Amygdala (tissue), 56 donors: ENCODE results near the gene FOXJ2.
A peak's percentile ranks its signal among the peaks of the same experiment; 100 is the strongest.
"Not testable (repeated sequence)": the region's sequence is repeated elsewhere in the genome, so short reads cannot be mapped to it uniquely, and the experiment has no call there.

Experiments used
- DNase-seq, 56 donors: peaks; one replicate each; lab custom pipeline; 2025; lab: John Stamatoyannopoulos, UW

Gene FOXJ2

GRCh38 chr12:8057839-8058238 is 25.3 kb downstream of the FOXJ2 start:
- DNase-seq: no peak

GRCh38 chr12:8058506-8058905 is 26.0 kb downstream of the FOXJ2 start:
- DNase-seq: no peak

GRCh38 chr12:8064131-8064530 is 31.6 kb downstream of the FOXJ2 start:
- DNase-seq: no peak

DNA sequence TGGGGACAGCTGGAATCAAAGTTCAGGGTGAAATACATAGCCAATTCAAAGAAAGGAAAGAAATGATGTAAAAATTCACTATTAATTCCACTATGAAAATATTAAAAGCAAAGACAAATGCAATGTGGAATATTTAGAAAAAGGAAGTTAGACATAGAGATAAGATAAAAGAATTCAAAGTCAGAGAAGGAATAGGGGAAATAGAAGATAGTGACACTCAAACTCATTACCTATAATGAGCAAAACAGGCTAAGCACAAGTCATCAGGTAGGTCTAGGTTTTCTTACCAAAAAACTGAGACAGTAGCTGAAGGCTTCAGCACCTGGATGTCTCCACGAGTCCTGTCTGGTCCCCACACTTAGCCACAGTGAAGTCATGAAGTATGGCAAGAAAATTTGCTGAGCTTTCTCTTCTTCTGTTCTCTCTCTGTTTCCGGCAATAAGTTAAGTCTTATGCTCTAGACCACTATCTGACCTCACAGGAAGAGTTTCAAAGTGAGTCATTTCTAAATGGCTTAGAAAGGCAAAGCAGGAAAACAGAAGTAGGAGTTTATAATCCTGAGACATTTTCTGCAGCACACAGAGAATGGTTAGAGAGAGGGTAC is 33.6 kb downstream of the FOXJ2 start, which contains the start of gene C3AR1:
TSS of gene C3AR1 (minus strand) at position 369 of the 604 bp plus-strand sequence. CDS start 6,174 bp downstream, outside the sequence.
- DNase-seq: peak in 2 of 56 donors; percentile 5 to 17

GRCh38 chr12:8069582-8069981 is 37.1 kb downstream of the FOXJ2 start:
- no peak for DNase-seq

DNA sequence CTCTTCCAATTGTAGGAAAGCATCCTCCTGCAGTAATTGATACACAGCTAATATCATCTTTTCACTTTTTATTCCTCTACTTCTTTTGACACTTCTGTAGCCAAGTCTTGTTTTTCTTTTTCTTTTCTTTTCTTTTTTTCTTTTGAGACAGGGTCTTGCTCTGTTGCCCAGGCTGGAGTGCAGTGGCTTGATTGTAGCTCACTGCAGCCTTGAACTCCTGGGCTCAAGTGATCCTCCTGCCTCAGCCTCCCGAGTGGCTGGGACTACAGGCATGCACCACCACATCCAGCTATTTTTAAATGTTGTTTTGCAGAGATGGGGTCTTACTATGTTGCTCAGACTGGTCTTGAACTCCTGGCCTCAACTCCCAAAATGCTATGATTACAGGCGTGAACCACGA is 39.3 kb downstream of the FOXJ2 start:
- not testable (repeated sequence) for DNase-seq

DNA sequence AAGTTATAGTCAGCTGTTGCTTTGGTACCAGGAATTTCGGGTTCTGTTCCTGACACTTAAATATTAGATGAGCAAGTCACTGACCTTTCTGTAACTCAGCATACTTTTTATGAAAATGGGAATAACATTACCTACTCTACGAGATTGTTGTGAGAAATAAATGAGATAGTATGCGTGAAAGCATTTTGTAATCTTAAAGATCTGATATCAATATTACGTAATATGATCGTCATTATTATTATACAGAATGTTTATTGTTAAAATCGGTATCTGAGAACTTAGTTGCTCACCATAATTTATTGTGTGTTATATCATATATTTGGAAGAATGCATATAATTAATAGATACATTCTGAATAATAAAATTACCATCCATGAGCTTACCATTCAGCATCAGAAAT is 43.4 kb downstream of the FOXJ2 start:
- no peak for DNase-seq

DNA sequence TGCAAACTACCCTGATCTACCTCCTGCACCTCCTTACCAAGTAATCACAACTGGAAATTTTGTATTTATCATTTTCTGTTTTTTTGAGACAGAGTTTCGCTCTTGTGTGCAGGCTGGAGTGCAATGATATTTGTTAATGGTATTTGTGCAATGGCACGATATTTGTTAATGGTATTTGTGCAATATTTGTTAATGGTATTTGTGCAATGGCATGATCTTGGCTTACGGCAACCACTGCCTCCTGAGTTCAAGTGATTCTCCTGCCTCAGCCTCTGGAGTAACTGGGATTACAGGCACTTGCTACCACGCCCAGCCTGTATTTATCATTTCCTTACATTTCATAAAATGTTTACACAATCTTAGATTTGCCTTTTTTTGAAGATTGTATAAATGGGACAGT is 43.9 kb downstream of the FOXJ2 start:
- DNase-seq: no peak

DNA sequence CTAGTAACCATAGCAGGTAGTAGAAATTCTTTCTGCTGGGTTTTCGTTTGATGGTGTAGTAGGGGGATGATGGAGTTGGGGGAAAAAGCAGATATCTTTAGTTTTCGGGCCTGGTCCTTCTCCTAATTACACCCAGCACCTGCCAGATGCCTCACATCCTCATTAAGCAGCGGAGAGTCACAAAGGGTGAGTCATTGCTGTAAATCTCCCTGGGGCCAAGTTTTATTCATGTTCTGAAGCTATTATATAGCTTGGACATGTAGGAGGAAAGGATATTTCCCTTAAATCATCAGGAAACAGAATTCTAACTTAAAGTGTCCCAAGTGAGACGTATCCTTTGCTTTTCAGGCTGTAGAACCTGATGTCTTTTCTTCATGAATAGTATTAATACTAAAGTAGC is 44.7 kb downstream of the FOXJ2 start:
- no peak for DNase-seq

GRCh38 chr12:8078398-8078797 is 45.9 kb downstream of the FOXJ2 start:
- peak in 14 of 56 donors; percentile 3 to 14 (median 6) for DNase-seq

DNA sequence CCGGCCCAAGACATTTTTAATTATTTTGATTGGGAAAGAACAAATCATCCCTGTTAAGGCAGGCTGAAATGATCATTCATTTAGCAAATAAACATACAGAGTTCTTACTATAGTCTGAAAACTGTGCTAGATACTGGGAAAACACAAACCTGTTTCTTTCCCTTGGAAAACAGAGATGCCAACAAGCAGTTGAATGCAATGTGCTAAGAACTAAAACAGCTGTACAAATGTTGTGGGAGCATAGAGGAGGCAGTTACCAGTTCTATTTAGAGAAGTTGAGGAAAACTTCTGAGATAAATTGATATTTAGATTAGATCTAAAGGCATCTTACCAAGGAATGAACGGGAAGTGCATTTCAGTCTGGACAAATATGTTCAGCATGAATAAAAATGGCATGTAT is 46.4 kb downstream of the FOXJ2 start:
- DNase-seq: no peak

DNA sequence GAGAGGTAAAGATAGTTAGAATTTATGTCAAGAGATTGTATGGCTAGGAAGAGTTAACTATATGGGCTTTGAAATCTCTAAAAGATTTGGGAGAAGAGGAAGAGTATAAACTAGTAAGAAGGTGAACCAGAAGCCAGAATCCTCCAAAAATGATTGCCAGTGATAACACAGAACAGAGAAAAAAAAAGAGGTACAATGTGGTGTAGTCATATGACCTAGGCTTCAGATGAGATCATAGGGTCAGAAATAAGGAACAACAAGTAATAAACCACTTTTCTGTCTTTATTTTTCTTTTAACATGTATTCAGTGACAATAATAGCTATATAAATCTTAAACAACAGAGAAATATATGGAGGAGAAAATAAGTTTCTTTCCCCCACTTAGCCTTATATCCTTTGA is 47.6 kb downstream of the FOXJ2 start:
- no peak for DNase-seq

GRCh38 chr12:8081251-8081920 is 48.9 kb downstream of the FOXJ2 start:
- peak in 8 of 56 donors; percentile 1 to 13 (median 5) for DNase-seq

DNA sequence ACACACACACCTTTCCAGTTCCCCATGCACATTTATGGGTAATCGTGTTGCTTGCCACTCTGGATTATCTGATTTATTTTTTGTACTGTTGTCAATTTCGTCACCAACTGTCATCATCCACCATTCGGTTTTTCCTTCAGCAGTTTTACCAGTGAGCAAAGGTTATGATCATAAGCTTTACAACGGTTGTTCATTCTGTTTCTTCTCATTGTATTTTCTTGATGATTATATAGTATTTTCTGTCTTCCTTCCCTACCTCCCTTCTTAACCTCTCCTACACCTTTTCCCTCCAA is 50.2 kb downstream of the FOXJ2 start:
- DNase-seq: no peak

- DNase-seq: not testable (repeated sequence)
Observed at GRCh38 chr12:8084351-8084750, 51.8 kb downstream of the FOXJ2 start.

GRCh38 chr12:8087666-8088065 is 55.1 kb downstream of the FOXJ2 start:
- DNase-seq: no peak

- no peak for DNase-seq
Observed at GRCh38 chr12:8088574-8088973, 56.1 kb downstream of the FOXJ2 start.

DNA sequence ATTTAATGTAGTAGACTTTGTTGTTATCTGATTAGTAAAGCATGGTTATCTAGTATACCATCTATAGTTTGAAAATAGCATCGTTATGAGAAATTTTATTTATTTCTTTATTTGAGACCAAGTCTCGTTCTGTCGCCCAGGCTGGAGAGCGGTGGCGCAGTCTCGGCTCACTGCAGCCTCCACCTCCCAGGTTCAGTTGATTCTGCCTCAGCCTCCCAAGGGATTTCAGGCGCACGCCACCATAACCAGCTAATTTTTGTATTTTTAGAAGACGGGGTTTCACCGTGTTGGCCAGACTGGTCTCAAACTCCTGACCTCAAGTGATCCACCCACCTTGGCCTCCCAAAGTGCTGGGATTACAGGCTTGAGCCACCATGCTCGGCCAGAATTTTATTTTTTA is 56.8 kb downstream of the FOXJ2 start:
- DNase-seq: not testable (repeated sequence)

DNA sequence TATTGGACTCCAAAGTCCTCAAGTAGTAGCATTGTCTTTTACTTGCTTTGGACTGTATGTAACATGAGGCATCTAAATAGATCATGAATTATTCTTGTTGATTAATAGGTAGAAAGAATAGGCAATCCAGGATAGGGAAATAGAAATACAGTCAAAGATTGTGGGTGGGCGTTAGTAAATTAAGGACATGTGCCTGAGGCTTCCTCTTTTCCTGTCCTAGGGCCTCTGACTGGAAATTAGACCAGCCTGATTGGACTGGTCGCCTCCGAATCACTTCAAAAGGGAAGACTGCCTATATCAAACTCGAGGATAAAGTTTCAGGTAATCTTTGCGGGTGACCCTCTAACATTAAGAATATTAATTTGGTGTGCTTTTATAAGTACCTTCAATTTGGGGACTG is 57.2 kb downstream of the FOXJ2 start:
- DNase-seq: no peak

- no peak for DNase-seq
Observed at GRCh38 chr12:8093291-8093690, 60.8 kb downstream of the FOXJ2 start.

DNA sequence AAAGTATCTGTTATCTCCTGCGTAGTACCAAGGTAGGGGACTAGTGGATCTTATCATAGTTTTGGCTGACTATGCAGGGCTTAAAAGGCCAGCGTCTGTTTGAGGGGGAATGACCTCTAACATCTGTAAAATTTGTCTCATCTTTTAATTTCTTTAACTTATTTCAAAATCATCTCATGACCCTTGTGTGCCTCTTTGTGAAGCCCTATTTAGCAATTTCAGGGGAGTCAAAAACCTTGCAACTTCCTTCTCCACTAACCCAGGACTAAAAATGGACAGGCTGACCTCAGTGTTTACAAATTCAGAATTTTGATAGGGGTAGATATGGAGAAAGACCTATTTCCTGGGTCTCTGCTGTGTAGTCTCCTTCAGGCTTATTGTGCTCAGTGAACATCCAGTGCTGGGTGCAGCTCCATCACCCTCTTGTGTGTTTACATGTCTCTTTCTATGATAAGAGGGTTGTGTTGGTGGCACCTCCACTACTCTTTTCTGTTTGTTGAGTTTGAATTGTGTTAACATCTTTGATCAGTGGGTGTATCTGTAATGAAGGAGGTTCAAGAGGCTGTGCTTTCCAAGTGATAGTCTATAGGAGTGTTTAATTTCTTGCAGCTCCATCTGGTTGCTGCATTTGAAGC is 63.9 kb downstream of the FOXJ2 start:
- DNase-seq: no peak

- no peak for DNase-seq
Observed at GRCh38 chr12:8099235-8099634, 66.7 kb downstream of the FOXJ2 start.
